Raji (cell line): Measurements from ENCODE around the gene ZNF827.

ENCODE experiments used
- POLR2A ChIP-seq: IDR thresholded peaks from 2 replicates; pipeline ENCODE4 v1.6.1; 2011; ENCODE audit warnings: low read depth, low read length, control low read depth; ENCODE audit not compliant: insufficient read depth

Gene ZNF827

GRCh38 chr4:145907812-145908211 is 30.8 kb downstream of the ZNF827 start:
- no peak for TF ChIP-seq POLR2A

GRCh38 chr4:145907390-145907789 is 31.2 kb downstream of the ZNF827 start:
- TF ChIP-seq POLR2A = no peak

DNA sequence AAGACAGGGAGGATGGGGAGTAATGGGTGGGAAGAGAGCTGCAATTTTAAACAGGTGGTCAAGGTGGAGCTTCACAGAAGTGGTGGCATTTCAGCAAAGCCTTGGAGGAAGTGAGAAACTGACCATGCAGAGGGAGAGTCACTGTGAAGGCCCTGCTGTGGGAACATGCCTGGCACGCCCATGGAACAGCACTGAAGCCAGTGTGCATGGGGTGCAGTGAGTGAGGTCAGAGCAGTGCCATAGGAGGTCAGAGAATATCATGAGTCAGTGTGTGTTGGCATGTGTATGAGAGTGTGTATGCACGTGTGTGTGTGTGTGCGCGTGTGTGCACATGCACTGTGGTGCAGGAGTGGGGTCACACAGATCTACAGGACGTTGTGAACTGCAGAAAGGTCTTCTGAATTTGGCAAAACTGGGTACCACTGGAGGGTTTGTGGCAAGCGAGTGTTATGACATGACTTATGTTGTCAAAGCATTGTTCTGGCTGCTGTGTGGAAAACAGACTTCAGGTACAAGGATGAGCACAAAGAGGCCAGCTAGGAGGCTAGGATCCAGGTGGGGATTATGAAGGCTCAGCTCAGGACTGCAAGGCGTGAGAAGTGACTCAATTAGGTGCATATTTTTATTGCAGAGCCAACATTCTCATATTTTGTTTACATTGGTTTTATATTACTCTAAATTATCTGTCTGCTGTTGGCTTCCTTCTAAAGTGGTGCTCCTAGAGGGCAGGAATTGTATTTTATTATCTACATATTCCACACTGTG is 34.0 kb downstream of the ZNF827 start:
- no peak for TF ChIP-seq POLR2A

GRCh38 chr4:145902522-145902921 is 36.1 kb downstream of the ZNF827 start:
- no peak for TF ChIP-seq POLR2A

DNA sequence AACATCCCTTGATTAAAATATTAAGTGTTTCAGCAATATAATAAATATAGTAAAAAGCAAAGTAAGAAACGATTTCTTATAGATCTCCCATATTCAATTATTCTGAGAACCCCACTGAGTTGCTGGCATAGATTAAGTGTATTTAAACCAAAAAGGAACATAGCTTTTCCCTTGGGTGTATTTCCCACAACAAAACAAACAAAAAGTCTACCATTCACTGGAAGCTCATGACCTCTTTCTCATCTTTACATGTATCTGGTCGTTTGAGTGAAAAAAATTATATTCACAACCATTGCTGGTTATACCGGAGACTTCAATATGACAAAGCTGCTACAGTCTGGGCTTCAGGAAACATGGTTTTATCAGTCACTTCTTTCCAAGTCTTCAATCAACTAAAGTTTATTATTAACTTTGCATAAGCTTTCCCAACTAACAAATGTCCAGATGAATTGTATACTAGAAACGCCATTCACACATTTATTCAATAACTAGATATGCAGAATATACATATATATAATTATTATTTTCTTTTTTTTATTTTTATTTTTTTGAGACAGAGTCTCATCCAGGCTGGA is 38.6 kb downstream of the ZNF827 start:
- no peak for TF ChIP-seq POLR2A

DNA sequence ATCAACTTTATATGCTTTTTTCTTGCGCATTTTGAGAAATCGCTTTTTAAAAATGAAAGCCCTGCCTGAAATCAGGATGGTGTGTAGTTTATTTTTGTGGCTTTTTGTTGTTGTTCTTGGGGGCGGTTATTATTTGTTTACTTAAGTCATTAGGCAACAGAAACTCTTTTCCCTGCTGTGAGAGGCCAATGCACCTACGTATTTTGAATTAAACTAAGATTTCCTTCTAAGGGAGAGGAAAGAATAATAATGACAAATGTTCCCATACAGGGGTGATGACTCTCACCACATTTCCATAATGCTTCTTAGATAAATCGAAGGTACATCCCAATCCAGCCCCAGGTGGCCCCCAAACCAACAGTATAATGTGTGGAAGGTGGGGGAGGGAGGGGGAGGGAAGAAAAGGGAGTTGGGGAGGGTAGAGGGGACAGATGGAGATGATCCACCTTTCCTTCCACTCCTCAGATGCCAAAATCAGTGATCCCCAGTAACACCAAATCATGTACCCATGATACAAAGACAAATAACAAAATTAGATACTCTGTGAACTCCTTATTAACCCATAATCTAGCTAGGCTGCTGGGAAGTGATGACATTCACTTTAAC is 39.6 kb downstream of the ZNF827 start:
- TF ChIP-seq POLR2A = no peak

DNA sequence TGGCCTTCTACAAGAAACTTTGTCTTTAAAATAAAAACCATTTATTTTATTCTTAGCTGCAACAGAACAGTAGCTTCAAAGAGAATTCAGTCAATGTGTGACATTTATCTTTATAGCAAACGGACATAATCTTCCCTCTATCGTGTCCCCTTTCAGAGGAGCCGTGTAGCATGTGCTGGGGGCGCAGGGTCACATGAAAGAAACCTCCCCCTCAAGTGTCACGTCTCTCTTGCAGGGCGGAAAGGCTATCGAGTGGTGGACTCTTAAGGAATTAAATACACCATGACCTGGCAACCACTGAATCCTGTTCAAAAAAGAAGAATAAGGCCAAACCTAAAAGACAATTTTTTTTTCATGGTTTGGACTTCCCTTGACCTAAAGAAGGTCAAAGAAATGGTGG is 40.2 kb downstream of the ZNF827 start:
- TF ChIP-seq POLR2A = no peak

DNA sequence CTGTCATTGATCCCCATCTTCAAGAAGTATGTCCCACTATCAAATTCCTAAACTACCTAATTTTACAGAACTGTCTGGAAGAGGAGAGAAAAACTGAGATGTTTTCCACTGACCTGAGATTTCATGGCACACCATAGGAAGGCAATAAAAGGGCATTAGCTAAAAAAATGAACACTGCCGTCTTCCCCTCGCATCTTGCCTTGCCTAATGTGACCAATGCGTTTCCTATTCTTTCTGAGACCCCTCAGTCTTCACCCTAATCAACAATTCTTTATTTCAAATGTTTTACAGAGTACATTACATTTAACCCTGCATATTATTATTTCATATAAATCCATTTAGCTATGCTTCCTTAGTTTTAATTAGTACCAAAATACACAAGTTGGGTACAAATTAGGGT is 43.6 kb downstream of the ZNF827 start:
- TF ChIP-seq POLR2A = no peak

DNA sequence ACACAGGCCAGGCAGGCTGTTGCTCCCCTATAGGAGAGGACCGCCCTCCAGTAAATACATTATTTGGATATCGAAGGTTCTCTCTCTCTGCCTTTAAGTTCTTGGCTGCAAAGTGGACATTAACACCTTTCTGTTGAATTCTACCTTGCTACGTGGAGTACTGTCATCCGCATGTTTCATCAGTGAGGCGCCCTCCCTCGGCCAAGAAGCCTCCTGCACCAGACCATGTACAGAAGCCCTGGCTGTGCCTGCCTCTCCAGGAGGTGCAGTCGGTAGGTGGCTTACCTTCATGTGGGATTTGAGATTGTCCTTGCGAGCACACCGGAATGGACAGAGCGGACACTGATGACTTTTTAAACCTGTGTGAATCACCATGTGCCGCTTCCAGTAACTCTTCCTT is 46.7 kb downstream of the ZNF827 start:
- no peak for TF ChIP-seq POLR2A

DNA sequence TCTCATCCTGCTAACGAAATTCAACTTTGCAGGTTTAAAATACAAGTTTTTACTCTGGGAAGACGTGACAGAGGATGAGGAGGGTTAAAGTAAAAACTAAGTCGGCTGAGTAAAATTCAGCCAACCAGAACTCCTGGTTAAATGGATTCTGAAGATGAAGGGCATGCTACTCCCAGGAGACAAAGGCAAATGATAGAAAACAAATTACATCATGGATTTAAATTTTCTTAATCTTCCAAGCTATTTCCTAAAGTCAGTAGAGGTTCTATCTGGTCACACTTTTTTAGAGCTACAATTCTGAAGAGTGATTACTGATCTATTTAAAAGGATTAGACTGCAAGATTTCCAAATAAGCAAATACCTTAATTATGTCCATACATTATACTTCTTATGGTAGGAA is 47.9 kb downstream of the ZNF827 start:
- no peak for TF ChIP-seq POLR2A

DNA sequence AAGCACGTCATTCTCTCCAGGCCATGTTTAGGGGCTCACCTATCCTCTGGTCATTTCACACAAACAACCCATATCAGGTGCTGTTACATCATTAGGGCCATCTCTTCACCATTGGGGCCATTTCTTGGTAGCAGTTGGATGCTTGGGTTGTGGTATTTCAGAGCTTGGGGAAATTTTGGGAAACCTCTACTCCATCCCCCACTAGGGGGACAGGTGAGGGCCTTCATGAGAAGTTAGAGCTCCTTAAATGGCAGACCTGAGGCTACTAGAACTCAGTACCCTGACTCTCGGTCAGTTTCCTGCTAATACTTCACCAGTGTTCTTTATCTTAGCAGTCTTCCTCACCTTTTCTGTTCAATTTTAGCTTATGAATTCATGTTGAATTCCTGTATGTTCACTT is 50.2 kb downstream of the ZNF827 start:
- TF ChIP-seq POLR2A = no peak

GRCh38 chr4:145887241-145887991 is 51.2 kb downstream of the ZNF827 start:
- no peak for TF ChIP-seq POLR2A

GRCh38 chr4:145886871-145887240 is 51.8 kb downstream of the ZNF827 start:
- TF ChIP-seq POLR2A = no peak

DNA sequence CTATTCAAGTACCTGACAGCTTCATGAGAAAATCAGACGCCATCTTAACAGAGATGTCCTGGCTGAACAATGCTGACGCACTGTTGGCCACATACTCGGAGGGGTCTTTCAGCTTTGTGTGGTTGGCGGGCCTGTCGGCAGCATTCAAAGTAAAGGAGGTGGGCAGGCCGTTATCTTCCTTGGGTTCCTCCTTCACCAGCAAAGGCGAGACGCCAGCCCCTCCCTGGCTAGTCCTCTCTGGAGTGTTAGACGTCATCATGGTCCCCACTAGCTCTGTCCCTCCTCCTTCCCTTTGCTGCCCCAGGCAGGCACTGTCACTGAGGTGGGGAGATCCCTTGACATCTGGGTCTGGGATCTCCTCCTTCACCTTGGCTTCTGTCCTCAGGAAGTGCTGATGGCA is 53.0 kb downstream of the ZNF827 start:
- no peak for TF ChIP-seq POLR2A

DNA sequence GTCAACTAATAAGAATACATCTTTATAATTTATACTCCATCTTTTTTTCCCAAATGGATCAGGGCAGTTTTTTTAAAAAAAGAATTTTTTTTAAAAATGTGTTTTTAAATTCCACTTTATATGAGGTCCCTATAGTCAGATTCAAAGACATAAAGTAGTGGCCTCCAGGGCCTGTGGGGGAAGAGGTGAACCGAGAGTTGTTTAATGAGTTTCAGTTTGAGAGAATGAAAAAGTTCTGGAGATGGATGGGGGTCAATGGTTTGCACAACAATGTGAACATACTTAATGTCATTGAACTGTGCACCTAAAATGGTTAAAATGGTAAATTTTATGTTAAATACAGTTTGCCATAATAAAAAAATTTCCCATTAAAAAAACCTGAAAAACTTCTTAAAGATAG is 53.8 kb downstream of the ZNF827 start:
- no peak for TF ChIP-seq POLR2A
